GM12878 (cell line): ENCODE results near the gene TGM2. TPM values are rescaled to one million over a fixed set of nuclear protein-coding genes. Genes with fewer than 3 reads are reported as not detected.
A peak's percentile ranks its signal among the peaks of the same experiment; 100 is the strongest.

Source experiments
- ATAC-seq: fragments of 200-7000 bp; cut with Tn5 transposase; 3 replicates; pipeline ENCODE4 v1.9.1; 2020; ENCODE audit warnings: mild to moderate bottlenecking, moderate library complexity
- Bru-seq: library from RNA; stranded (reverse); fragments of 400-500 nt; gene quantifications from one replicate; lab custom pipeline; 2021; lab: Mats Ljungman, UMichigan
- BruChase-seq, 2 experiments: library from RNA; stranded (reverse); fragments of 400-500 nt; gene quantifications; one replicate each; lab custom pipeline; 2021; lab: Mats Ljungman, UMichigan
- BruUV-seq: library from RNA; stranded (reverse); fragments of 400-500 nt; replicated peaks from 2 replicates; lab custom pipeline; 2021; lab: Mats Ljungman, UMichigan
- CTCF ChIA-PET: fragments of 300-600 bp; sonication (Branson Sonifier 250); formaldehyde crosslinking; extraction: SDS; loops from one replicate; lab custom pipeline; 2021; ENCODE audit warnings: inconsistent platforms; lab: Yijun Ruan, JAX
- POLR2A ChIA-PET: fragments of 350-600 bp; formaldehyde crosslinking; extraction: SDS; loops from one replicate; lab custom pipeline; 2021; ENCODE audit warnings: inconsistent platforms; lab: Charles Lee
- RAD21 ChIA-PET: fragments of 300-600 bp; sonication (Branson Sonifier 250); formaldehyde crosslinking; loops from one replicate; lab custom pipeline; 2023; ENCODE audit warnings: antibody characterized with exemption; ENCODE audit not compliant: unreplicated experiment; lab: Charles Lee
- SMC1A ChIA-PET: fragments of 300-600 bp; sonication (Branson Sonifier 250); formaldehyde crosslinking; loops from one replicate; lab custom pipeline; 2023; ENCODE audit not compliant: unreplicated experiment, uncharacterized antibody; lab: Charles Lee
- DNase-seq: peaks from one replicate; pipeline ENCODE4 v3.0.0-alpha.2; 2011; ENCODE audit warnings: low read depth, low spot score
- FAIRE-seq: peaks from 3 replicates; lab custom pipeline; 2011; peaks lifted over from hg19 to GRCh38; lab: Jason Lieb, UNC
- H2AFZ ChIP-seq: 2 replicates; pipeline ENCODE4 v1.6.0; 2011; ENCODE audit warnings: low read depth, low read length, control low read depth; ENCODE audit not compliant: control insufficient read depth
- H3K27ac ChIP-seq: 2 replicates; pipeline ENCODE4 v1.5.1; 2011; ENCODE audit warnings: control low read depth; ENCODE audit not compliant: control insufficient read depth, insufficient read depth
- H3K27me3 ChIP-seq, 2 experiments: replicated peaks in 1 of 2; 2 replicates each; pipeline versions ENCODE4 v1.6.0 to v1.6.1; 2011; ENCODE audit warnings: low read length in 1 of 2; ENCODE audit not compliant: control insufficient read depth in 2 of 2, insufficient read depth in 2 of 2
- H3K36me3 ChIP-seq, 2 experiments: 2 replicates each; pipeline ENCODE4 v1.5.1; 2011; ENCODE audit warnings: low read length in 1 of 2; ENCODE audit not compliant: control insufficient read depth in 2 of 2, insufficient read depth in 2 of 2
- H3K4me1 ChIP-seq: 2 replicates; pipeline ENCODE4 v1.6.1; 2011; ENCODE audit warnings: mild to moderate bottlenecking, low read length, moderate library complexity, mixed read lengths; ENCODE audit not compliant: control insufficient read depth, insufficient read depth
- H3K4me2 ChIP-seq: 2 replicates; pipeline ENCODE4 v1.6.0; 2011; ENCODE audit warnings: control low read depth; ENCODE audit not compliant: control insufficient read depth, insufficient read depth
- H3K4me3 ChIP-seq: fragments of 200-600 bp; sonication (generic); 2 replicates; pipeline ENCODE4 v1.5.1; 2016
- H3K79me2 ChIP-seq: 2 replicates; pipeline ENCODE4 v1.6.0; 2011; ENCODE audit warnings: low read length; ENCODE audit not compliant: control insufficient read depth, insufficient read depth
- H3K9ac ChIP-seq: 2 replicates; pipeline ENCODE4 v1.8.0; 2011; ENCODE audit warnings: low read length, control low read depth, mixed read lengths; ENCODE audit not compliant: control insufficient read depth, insufficient read depth
- H3K9me3 ChIP-seq: replicated peaks from 3 replicates; pipeline ENCODE4 v1.5.1; 2011; ENCODE audit warnings: mild to moderate bottlenecking, low read length; ENCODE audit not compliant: control insufficient read depth, insufficient read depth
- H4K20me1 ChIP-seq: 2 replicates; pipeline ENCODE4 v1.6.0; 2011; ENCODE audit not compliant: control insufficient read depth, insufficient read depth
- BCL11A ChIP-seq: IDR thresholded peaks from 2 replicates; pipeline ENCODE4 v1.6.1; 2011; ENCODE audit warnings: low read depth, low read length
- FOXK2 ChIP-seq: fragments of 450-650 bp; IDR thresholded peaks from 2 replicates; pipeline ENCODE4 v1.6.1; 2017; ENCODE audit warnings: mild to moderate bottlenecking, moderate library complexity
- NBN ChIP-seq: fragments of 450-650 bp; IDR thresholded peaks from 2 replicates; pipeline ENCODE4 v1.6.1; 2016
- SREBF2 ChIP-seq: IDR thresholded peaks from 2 replicates; pipeline ENCODE4 v1.6.1; 2012; ENCODE audit warnings: mild to moderate bottlenecking, low read length
- YBX1 ChIP-seq: fragments of 450-650 bp; IDR thresholded peaks from 2 replicates; pipeline ENCODE4 v1.6.1; 2016; ENCODE audit warnings: antibody characterized with exemption
- YY1 ChIP-seq: IDR thresholded peaks from 2 replicates; pipeline ENCODE4 v1.6.1; 2011; ENCODE audit warnings: low read depth, mild to moderate bottlenecking, low read length
- ZNF207 ChIP-seq: fragments of 450-650 bp; IDR thresholded peaks from 2 replicates; pipeline ENCODE4 v1.6.1; 2014; ENCODE audit warnings: antibody characterized with exemption, mild to moderate bottlenecking, borderline replicate concordance
- WGBS: methylation state at CpG from one replicate; pipeline ENCODE4 v1.1.6; 2016; ENCODE audit warnings: low lambda C conversion rate; ENCODE audit not compliant: insufficient replicate concordance, insufficient coverage; ENCODE audit errors: missing lambda C conversion rate; 5-methylcytosine and 5-hydroxymethylcytosine counted together
- in situ Hi-C: fragments of 300-500 bp; cut with MboI; formaldehyde crosslinking; loops from 9 replicates; pipeline ENCODE4 v1.14.3; 2018; ENCODE audit warnings: mixed read lengths
- intact Hi-C: fragments of 100-400 bp; cut with micrococcal nuclease; formaldehyde crosslinking; loops from one replicate; pipeline ENCODE4 v1.14.2; 2022; ENCODE audit not compliant: unreplicated experiment
- long read RNA-seq, 2 experiments: library from polyadenylated mRNA; unstranded; transcript quantifications; one replicate each; pipeline ENCODE4 v2.0.0, GENCODE V29; 2019 to 2020
- polyA minus RNA-seq, 3 experiments: library from RNA; depleted of rRNA, polyadenylated mRNA; stranded (reverse); fragments of >200 nt; gene quantifications; 2 replicates each; pipeline ENCODE4 v1.2.3, GENCODE V29; 2011
- polyA plus RNA-seq, 11 experiments: library from polyadenylated mRNA; depleted of rRNA in 4 of 11; unstranded in 6 of 11; stranded (reverse) in 5 of 11; fragments of >200 nt; fragmentation: Nextera tagmentation in 4 of 11; fragmentation: Illumina TruSeq in 1 of 11; extraction: Ambion mirVana in 4 of 11; extraction: Trizol in 1 of 11; gene quantifications; 1 replicate in 1 of 11; 2 replicates in 10 of 11; pipeline versions ENCODE4 v1.2.1 to v1.2.3, GENCODE V29; 2011 to 2016; ENCODE audit warnings: inconsistent platforms in 2 of 11, missing spikeins in 2 of 11, low read depth in 1 of 11
- total RNA-seq, 4 experiments: library from RNA; depleted of rRNA in 3 of 4; stranded (reverse); fragments of >200 nt in 3 of 4; fragmentation: Illumina TruSeq in 1 of 4; extraction: Trizol in 1 of 4; gene quantifications; 2 replicates each; pipeline versions ENCODE4 v1.2.1 to v1.2.3, GENCODE V29; 2013 to 2021
- TF ChIP-seq, protein P1 (sequence below): fragments of 450-650 bp; IDR thresholded peaks from 2 replicates; pipeline ENCODE4 v1.6.1; 2017; ENCODE audit warnings: mild to moderate bottlenecking, moderate library complexity
- TF ChIP-seq, protein P2 (sequence below): fragments of 450-650 bp; IDR thresholded peaks from 2 replicates; pipeline ENCODE4 v1.6.1; 2017; ENCODE audit warnings: mild to moderate bottlenecking, moderate library complexity

Gene TGM2
- 24.2 and 29.7 TPM in 2 replicates for total RNA-seq (2013; cell fraction: nucleolus; rRNA removed)
- total RNA-seq (2014; rRNA removed), result 0.85 and 0.87 TPM in 2 replicates
- total RNA-seq (2014; rRNA removed; fragmentation: Illumina TruSeq; extraction: Trizol), result 0.45 and 0.51 TPM in 2 replicates
- total RNA-seq (2021), result 1.2 and 1.8 TPM in 2 replicates
- 0.67 TPM for polyA plus RNA-seq (2011; ENCODE audit: low read depth)
- 0.85 and 1.9 TPM in 2 replicates for polyA plus RNA-seq (2011; rRNA removed)
- 1.6 and 1.8 TPM in 2 replicates for polyA plus RNA-seq (2011; cell fraction: cytosol; rRNA removed)
- 2.0 and 2.1 TPM in 2 replicates for polyA plus RNA-seq (2011; cell fraction: nucleus; rRNA removed)
- 1.5 and 2.4 TPM in 2 replicates for polyA plus RNA-seq (2012)
- 0.30 and 0.54 TPM in 2 replicates for polyA plus RNA-seq (2014; fragmentation: Illumina TruSeq; extraction: Trizol)
- polyA plus RNA-seq (2014; fragmentation: Nextera tagmentation; extraction: Ambion mirVana), result under 1 TPM; 0.11 to 0.16 TPM
- polyA plus RNA-seq (2014; rRNA removed), result 0.68 and 1.1 TPM in 2 replicates
- under 1 TPM; 0.25 to 0.47 TPM for polyA plus RNA-seq (2016; fragmentation: Nextera tagmentation; extraction: Ambion mirVana)
- polyA minus RNA-seq (2011; rRNA and poly(A)+ RNA removed), result 1.4 and 2.0 TPM in 2 replicates
- 1.2 and 1.4 TPM in 2 replicates for polyA minus RNA-seq (2011; cell fraction: cytosol; rRNA and poly(A)+ RNA removed)
- 0.73 and 0.96 TPM in 2 replicates for polyA minus RNA-seq (2011; cell fraction: nucleus; rRNA and poly(A)+ RNA removed)
- percentile 46 among the genes with signal in this experiment for Bru-seq, nascent RNA
- percentile 55 among the genes with signal in this experiment for BruChase-seq, experiment 1, labeled RNA remaining after a 6-hour chase
- BruChase-seq, experiment 2, labeled RNA remaining after a 2-hour chase, result percentile 46 among the genes with signal in this experiment
- long read RNA-seq, experiment 1, partial matches to known transcripts, result 0 of 1 reads
- long read RNA-seq, experiment 1, other reads (novel, unspliced or antisense), result 1 of 1 reads
- long read RNA-seq, experiment 2, partial matches to known transcripts, result 0 of 3 reads
- long read RNA-seq, experiment 2, other reads (novel, unspliced or antisense), result 1 of 3 reads

DNA sequence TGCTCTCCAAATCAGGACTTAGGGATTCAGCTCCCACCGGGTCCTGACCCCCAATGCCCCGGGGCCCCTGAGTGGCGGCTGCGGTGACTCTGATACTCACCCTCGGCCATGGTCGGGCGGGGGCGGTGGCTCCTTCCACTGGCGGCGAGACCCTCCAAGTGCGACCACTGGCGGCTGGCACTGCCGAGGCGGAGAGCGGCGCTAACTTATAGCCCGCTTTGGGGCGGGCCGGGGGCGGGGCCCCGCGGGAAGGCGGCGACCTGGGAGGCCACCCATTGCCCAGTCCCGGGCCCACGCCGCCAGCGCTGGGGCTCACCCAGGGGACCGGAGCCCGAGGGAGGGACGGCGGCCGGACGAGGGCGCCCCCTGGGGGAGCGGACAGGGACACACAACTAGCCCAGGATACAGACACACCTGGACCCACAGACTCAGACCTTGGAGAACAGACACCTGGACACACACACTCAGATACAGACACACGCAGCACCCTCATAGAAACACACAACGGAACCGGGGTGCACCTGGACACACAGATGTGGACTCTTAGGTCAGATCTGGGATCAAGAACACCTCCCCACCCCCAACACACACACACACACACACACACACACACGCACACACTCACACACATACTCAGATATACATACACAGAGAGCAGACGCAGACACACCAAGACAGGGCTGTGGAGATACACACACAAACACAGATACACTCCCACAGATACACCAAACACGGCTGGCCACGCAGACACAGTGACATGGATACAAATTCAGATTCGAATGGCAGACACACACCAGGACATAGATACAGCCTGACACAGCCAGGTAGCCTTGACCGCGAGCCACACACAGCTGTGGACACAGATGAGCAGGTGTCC is at the start of gene TGM2:
Gene TGM2 (minus strand): TSS at position 182 of the 877 bp plus-strand sequence. CDS start 72 bp downstream, at position 110.
- no peaks in the 10 kb centered on the region for H3K36me3 ChIP-seq
- FAIRE-seq, result peak; percentile 70
- peak within 1 kb of the TSS; percentile 25; the same call in 1 of the 2 replicates for H3K4me3 ChIP-seq
- BruUV-seq, result no TSS peak
- peak; percentile 97 for ATAC-seq
- intact Hi-C loops, result loop anchor here (1.0 to 5.0 kb wide), 4 partner anchors 57 to 603 kb away; no protein-coding TSS in a partner anchor
- H4K20me1 ChIP-seq, result no peaks in the 10 kb centered on the region
- peak within 1 kb of the TSS; percentile 48 for H2AFZ ChIP-seq
- CTCF ChIA-PET, result interaction anchor here (1.0 to 6.5 kb wide), 19 partner anchors 13 to 129 kb away, joined by 3 to 103 read pairs (median 9); no protein-coding TSS in a partner anchor
- H3K79me2 ChIP-seq, result no peaks in the 10 kb centered on the region
- RAD21 ChIA-PET, result interaction anchor here (1.3 to 5.2 kb wide), 9 partner anchors 11 to 107 kb away, joined by 4 to 59 read pairs (median 8); no protein-coding TSS in a partner anchor
- SMC1A ChIA-PET, result interaction anchor here (0.8 to 10.1 kb wide), 3 partner anchors 10 to 91 kb away, joined by 3 to 117 read pairs (median 22); no protein-coding TSS in a partner anchor
- peaks cover 17% of the 10 kb centered on the region for H3K4me1 ChIP-seq
- H3K27ac ChIP-seq, result no peak within 1 kb of the TSS
- H3K9me3 ChIP-seq, result no peaks in the 10 kb centered on the region
- POLR2A ChIA-PET, result interaction anchor here (0.8 to 0.9 kb wide), 2 partner anchors 92 to 108 kb away, joined by 3 read pairs; no protein-coding TSS in a partner anchor
- H3K27me3 ChIP-seq, result no peaks in the 10 kb centered on the region
- WGBS, result 11% methylated on average over 43 of the region's 46 CpGs
- no peak within 1 kb of the TSS; the same call in 1 of the 2 replicates for H3K9ac ChIP-seq
- DNase-seq, result peak; percentile 32
- in situ Hi-C loops, result loop anchor here (25.0 kb wide), 1 partner anchor 103 kb away; no protein-coding TSS in a partner anchor
- H3K4me2 ChIP-seq, result peak within 1 kb of the TSS; percentile 69
- TF ChIP-seq, protein P1, sequence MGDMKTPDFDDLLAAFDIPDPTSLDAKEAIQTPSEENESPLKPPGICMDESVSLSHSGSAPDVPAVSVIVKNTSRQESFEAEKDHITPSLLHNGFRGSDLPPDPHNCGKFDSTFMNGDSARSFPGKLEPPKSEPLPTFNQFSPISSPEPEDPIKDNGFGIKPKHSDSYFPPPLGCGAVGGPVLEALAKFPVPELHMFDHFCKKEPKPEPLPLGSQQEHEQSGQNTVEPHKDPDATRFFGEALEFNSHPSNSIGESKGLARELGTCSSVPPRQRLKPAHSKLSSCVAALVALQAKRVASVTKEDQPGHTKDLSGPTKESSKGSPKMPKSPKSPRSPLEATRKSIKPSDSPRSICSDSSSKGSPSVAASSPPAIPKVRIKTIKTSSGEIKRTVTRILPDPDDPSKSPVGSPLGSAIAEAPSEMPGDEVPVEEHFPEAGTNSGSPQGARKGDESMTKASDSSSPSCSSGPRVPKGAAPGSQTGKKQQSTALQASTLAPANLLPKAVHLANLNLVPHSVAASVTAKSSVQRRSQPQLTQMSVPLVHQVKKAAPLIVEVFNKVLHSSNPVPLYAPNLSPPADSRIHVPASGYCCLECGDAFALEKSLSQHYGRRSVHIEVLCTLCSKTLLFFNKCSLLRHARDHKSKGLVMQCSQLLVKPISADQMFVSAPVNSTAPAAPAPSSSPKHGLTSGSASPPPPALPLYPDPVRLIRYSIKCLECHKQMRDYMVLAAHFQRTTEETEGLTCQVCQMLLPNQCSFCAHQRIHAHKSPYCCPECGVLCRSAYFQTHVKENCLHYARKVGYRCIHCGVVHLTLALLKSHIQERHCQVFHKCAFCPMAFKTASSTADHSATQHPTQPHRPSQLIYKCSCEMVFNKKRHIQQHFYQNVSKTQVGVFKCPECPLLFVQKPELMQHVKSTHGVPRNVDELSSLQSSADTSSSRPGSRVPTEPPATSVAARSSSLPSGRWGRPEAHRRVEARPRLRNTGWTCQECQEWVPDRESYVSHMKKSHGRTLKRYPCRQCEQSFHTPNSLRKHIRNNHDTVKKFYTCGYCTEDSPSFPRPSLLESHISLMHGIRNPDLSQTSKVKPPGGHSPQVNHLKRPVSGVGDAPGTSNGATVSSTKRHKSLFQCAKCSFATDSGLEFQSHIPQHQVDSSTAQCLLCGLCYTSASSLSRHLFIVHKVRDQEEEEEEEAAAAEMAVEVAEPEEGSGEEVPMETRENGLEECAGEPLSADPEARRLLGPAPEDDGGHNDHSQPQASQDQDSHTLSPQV, result peak; percentile 49; the same call in 1 of the 2 replicates
- TF ChIP-seq NBN, result peak; percentile 88
- peak; percentile 81 for TF ChIP-seq YY1
- 0 out of 2 replicates have a peak, but pooled peaks have one; percentile 11 for TF ChIP-seq BCL11A
- TF ChIP-seq, protein P2, sequence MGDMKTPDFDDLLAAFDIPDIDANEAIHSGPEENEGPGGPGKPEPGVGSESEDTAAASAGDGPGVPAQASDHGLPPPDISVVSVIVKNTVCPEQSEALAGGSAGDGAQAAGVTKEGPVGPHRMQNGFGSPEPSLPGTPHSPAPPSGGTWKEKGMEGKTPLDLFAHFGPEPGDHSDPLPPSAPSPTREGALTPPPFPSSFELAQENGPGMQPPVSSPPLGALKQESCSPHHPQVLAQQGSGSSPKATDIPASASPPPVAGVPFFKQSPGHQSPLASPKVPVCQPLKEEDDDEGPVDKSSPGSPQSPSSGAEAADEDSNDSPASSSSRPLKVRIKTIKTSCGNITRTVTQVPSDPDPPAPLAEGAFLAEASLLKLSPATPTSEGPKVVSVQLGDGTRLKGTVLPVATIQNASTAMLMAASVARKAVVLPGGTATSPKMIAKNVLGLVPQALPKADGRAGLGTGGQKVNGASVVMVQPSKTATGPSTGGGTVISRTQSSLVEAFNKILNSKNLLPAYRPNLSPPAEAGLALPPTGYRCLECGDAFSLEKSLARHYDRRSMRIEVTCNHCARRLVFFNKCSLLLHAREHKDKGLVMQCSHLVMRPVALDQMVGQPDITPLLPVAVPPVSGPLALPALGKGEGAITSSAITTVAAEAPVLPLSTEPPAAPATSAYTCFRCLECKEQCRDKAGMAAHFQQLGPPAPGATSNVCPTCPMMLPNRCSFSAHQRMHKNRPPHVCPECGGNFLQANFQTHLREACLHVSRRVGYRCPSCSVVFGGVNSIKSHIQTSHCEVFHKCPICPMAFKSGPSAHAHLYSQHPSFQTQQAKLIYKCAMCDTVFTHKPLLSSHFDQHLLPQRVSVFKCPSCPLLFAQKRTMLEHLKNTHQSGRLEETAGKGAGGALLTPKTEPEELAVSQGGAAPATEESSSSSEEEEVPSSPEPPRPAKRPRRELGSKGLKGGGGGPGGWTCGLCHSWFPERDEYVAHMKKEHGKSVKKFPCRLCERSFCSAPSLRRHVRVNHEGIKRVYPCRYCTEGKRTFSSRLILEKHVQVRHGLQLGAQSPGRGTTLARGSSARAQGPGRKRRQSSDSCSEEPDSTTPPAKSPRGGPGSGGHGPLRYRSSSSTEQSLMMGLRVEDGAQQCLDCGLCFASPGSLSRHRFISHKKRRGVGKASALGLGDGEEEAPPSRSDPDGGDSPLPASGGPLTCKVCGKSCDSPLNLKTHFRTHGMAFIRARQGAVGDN, result peak; percentile 48; the same call in 1 of the 2 replicates
- no peak for TF ChIP-seq SREBF2
- TF ChIP-seq YBX1, result 0 out of 2 replicates have a peak, but pooled peaks have one; percentile 11
- TF ChIP-seq FOXK2, result no peak
- TF ChIP-seq ZNF207, result no peak
